GM18870 (cell line): ENCODE results near the gene BBS1.
"Not testable (repeated sequence)": the region's sequence is repeated elsewhere in the genome, so short reads cannot be mapped to it uniquely, and the experiment has no call there.

Experiments used
- ATAC-seq: cut with Tn5 transposase; IDR thresholded peaks from one replicate; pipeline ENCODE4 v1.9.1; 2021; ENCODE audit warnings: moderate library complexity; ENCODE audit not compliant: unreplicated experiment

BBS1 gene

GRCh38 chr11:66523611-66524010, 13.2 kb downstream of the BBS1 start:
- no peak for ATAC-seq

- no peak for ATAC-seq
These were observed 14.0 kb downstream of the BBS1 start for GRCh38 chr11:66524304-66525040.

- no peak for ATAC-seq
These were observed 18.6 kb downstream of the BBS1 start for GRCh38 chr11:66529069-66529468.

GRCh38 chr11:66529655-66530054, 19.2 kb downstream of the BBS1 start:
- ATAC-seq = no peak

- ATAC-seq = no peak
These were observed 20.7 kb downstream of the BBS1 start for GRCh38 chr11:66530927-66531709.

- no peak for ATAC-seq
These were observed 21.4 kb downstream of the BBS1 start for GRCh38 chr11:66531841-66532240.

- no peak for ATAC-seq
These were observed 22.3 kb downstream of the BBS1 start for GRCh38 chr11:66532784-66533183.

- no peak for ATAC-seq
These were observed 28.9 kb downstream of the BBS1 start for GRCh38 chr11:66539170-66539869.

GRCh38 chr11:66539870-66540213, 29.4 kb downstream of the BBS1 start:
- no peak for ATAC-seq

GRCh38 chr11:66540598-66540997, 30.2 kb downstream of the BBS1 start:
- not testable (repeated sequence) for ATAC-seq

- ATAC-seq = no peak
These were observed 31.5 kb downstream of the BBS1 start for GRCh38 chr11:66541892-66542291.

GRCh38 chr11:66542362-66542761, 31.9 kb downstream of the BBS1 start:
- ATAC-seq = no peak

- ATAC-seq = no peak
These were observed 33.0 kb downstream of the BBS1 start for GRCh38 chr11:66543263-66544107.

GRCh38 chr11:66544952-66545351, 34.5 kb downstream of the BBS1 start:
- not testable (repeated sequence) for ATAC-seq

GRCh38 chr11:66545701-66546367, 35.4 kb downstream of the BBS1 start, which contains the start of gene ZDHHC24:
Gene ZDHHC24, minus strand, starts transcription at chr11:66546048. Its CDS starts 45 bp downstream, at chr11:66546003.
- peak; percentile 75 for ATAC-seq

GRCh38 chr11:66546368-66546965, 36.0 kb downstream of the BBS1 start, which contains the start of gene ACTN3:
Gene ACTN3, plus strand, starts transcription at chr11:66546903. Its CDS starts 35 bp downstream, at chr11:66546938.
- no peak for ATAC-seq

GRCh38 chr11:66546966-66547661, 36.7 kb downstream of the BBS1 start:
- ATAC-seq = no peak

GRCh38 chr11:66547662-66548009, 37.2 kb downstream of the BBS1 start:
- no peak for ATAC-seq

- ATAC-seq = no peak
These were observed 37.6 kb downstream of the BBS1 start for GRCh38 chr11:66548041-66548440.
